ENCODE measurements around the gene UGT1A10.

GRCh38 chr2:233668605-233669260 lies 32.5 kb downstream of the UGT1A10 start:
- TF ChIP-seq, protein P1, sequence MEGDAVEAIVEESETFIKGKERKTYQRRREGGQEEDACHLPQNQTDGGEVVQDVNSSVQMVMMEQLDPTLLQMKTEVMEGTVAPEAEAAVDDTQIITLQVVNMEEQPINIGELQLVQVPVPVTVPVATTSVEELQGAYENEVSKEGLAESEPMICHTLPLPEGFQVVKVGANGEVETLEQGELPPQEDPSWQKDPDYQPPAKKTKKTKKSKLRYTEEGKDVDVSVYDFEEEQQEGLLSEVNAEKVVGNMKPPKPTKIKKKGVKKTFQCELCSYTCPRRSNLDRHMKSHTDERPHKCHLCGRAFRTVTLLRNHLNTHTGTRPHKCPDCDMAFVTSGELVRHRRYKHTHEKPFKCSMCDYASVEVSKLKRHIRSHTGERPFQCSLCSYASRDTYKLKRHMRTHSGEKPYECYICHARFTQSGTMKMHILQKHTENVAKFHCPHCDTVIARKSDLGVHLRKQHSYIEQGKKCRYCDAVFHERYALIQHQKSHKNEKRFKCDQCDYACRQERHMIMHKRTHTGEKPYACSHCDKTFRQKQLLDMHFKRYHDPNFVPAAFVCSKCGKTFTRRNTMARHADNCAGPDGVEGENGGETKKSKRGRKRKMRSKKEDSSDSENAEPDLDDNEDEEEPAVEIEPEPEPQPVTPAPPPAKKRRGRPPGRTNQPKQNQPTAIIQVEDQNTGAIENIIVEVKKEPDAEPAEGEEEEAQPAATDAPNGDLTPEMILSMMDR (IDR thresholded peaks at IDR 0.05; ENCODE audit: poor library complexity, severe bottlenecking) = no peak
- TF ChIP-seq, protein P2, sequence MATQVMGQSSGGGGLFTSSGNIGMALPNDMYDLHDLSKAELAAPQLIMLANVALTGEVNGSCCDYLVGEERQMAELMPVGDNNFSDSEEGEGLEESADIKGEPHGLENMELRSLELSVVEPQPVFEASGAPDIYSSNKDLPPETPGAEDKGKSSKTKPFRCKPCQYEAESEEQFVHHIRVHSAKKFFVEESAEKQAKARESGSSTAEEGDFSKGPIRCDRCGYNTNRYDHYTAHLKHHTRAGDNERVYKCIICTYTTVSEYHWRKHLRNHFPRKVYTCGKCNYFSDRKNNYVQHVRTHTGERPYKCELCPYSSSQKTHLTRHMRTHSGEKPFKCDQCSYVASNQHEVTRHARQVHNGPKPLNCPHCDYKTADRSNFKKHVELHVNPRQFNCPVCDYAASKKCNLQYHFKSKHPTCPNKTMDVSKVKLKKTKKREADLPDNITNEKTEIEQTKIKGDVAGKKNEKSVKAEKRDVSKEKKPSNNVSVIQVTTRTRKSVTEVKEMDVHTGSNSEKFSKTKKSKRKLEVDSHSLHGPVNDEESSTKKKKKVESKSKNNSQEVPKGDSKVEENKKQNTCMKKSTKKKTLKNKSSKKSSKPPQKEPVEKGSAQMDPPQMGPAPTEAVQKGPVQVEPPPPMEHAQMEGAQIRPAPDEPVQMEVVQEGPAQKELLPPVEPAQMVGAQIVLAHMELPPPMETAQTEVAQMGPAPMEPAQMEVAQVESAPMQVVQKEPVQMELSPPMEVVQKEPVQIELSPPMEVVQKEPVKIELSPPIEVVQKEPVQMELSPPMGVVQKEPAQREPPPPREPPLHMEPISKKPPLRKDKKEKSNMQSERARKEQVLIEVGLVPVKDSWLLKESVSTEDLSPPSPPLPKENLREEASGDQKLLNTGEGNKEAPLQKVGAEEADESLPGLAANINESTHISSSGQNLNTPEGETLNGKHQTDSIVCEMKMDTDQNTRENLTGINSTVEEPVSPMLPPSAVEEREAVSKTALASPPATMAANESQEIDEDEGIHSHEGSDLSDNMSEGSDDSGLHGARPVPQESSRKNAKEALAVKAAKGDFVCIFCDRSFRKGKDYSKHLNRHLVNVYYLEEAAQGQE (IDR thresholded peaks at IDR 0.05; ENCODE audit: borderline replicate concordance) = no peak

Data from neural cell (in vitro differentiated cells).